ENCODE measurements around the gene CCDC136.

CCDC136 gene

DNA sequence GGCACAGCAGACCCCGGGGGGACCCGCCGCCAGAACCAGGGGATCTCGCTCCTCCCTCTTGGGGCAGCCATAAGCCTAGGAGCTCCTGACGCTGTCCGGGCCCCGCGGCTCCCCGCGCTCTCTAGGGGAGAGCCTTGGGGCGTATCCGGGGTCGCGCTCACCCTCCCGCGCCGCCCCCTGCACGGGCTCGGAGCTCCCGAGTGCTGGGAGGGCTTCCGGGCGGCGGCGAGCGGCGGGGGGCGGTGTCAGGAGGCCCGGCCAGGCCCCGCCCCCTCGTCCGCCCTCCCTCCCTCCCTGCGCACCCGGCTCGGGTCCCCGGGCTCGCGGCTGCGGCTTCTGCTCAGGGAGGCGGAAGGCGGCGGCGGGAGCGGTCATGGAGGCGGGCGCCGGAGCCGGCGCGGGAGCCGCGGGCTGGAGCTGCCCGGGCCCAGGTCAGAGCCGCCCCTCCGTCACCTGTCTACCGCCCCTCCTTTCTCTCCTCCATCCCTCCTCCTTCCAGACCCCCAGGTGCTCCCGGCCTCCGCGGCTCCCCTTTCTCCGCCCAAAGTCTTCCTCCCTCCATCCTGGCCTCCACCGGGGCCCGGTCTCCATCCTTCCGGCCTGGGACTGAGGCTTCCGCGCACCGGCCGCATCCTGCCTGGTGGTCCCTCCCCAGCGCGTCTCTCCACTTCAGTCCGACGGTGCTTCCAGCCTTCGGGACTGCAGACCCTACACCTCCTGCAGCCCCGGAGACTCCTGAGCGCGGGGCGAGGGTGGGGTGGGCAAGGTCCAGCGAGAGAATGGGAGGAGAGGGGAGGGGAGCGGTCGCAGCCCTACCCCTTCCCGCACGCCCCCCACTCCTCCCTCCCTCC is at the start of gene CCDC136:
Gene CCDC136 (plus strand): TSS at position 848 of the 851 bp plus-strand sequence. CDS start 444 bp downstream, outside the sequence.
- DNase-seq = no peak

DNA sequence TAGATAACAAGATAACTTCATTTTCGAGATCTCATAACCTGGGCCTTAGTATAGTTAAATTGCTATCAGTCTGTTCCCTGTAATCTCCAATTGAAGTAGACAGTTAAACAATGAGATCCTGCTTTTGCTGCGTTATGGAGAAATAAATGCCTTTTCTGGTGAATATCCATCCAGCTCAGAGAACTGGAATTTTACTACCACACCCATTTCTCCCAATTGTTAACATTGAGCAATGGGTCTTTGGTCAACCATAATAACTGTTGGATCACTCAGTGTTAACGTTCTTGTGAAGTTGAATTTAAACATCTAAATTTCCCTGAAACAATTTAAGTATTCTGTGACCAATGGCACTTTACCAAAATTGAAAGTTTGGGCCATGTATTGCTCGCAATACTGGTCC is 49.6 kb upstream of the CCDC136 start:
- no peak for DNase-seq

GRCh38 chr7:128743112-128743772 is 48.5 kb upstream of the CCDC136 start:
- no peak for DNase-seq

- DNase-seq = no peak
These were observed 47.3 kb upstream of the CCDC136 start for GRCh38 chr7:128744366-128744905.

- DNase-seq = no peak
These were observed 46.1 kb upstream of the CCDC136 start for GRCh38 chr7:128745706-128746105.

GRCh38 chr7:128747327-128748079 is 44.3 kb upstream of the CCDC136 start:
- DNase-seq = no peak

- no peak for DNase-seq
These were observed 39.5 kb upstream of the CCDC136 start for GRCh38 chr7:128752251-128752650.

DNA sequence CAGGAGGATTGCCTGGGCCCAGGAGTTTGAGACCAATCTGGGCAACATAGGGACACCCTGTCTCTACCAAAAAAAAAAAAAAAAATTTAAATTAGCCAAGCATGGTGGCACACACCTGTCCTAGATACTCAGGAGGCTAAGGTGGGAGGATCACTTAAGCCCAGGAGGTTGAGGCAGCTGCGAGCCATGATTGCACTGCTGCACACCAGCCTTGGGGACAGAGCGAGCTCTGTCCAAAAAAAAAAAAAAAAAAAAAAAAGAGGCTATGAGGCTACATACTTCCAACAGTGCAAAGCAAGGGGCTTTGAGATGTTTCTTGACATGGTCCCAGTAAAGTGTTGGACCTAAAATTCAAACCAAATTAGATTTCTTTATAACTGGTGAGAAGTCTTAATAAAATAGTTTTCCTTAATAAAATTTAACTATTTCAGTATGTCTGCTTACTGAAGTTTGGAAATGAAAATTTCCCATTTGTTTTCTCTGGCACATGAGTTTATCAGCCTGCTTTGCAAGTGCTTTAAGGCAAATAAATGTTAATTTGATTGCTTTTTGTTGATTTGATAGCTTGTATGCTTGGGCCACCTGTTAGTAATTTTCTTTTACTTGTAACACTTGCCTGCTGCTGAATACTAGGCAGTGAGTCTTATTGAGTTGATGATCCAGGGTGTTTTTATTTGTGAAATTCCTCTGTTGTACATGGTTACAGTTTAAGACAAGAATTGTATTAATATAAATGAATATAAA is 36.5 kb upstream of the CCDC136 start:
- no peak for DNase-seq

GRCh38 chr7:128755819-128756476 is 35.8 kb upstream of the CCDC136 start:
- DNase-seq = no peak

DNA sequence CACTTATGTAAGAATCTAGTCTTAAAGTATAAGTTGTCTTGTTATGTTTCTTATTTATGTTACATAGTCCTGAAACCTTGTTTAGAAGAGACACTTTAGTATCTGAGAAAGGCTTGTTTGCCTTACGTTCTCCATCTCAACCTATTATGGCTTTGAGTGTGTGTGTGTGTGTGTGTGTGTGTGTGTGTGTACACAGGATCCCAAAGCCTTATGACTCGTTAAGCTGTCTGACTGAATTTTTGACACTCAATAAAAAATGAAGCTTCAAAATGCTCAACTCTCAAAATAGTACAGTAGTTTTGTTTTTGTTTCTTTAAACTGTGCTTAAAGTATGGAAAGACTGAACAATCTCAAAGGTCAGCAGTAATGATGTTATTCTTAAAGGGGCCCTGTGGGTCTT is 34.6 kb upstream of the CCDC136 start:
- no peak for DNase-seq

DNA sequence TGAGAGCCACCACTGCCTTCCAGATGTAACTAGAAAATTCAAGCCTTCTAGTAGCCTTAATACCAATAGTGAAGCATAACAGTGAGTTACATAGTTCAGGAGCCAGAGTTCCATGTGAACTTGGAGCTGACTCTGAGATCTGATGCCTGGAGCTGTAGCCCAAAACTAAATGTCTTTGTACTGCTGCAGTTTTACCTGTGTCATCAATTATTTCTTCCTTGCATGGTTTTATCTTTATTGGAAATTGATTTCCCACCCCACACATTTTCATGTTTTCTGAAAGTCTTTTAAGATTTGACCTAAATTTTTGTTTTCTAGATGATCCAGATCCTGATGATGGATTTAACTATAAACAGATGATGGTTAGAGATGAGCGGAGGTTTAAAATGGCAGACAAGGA is 33.2 kb upstream of the CCDC136 start:
- no peak for DNase-seq

DNA sequence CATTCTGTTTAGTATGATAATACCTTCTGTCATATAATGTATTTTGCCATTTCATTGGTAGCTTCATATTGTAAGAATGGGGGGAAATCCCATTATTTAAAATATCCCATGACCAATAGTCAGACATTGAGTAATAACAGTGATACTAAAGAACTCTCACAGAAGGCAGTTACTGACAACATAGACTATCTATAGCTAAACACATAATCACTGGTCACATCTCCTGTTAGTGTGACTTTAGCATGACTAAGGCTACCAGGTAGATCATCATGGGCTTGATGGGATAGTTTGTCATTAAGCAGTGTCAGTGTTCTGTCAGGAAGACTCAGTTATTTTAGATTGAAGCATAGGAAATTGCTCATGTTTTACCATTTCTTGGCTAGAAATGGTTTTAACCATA is 32.5 kb upstream of the CCDC136 start:
- DNase-seq = no peak

DNA sequence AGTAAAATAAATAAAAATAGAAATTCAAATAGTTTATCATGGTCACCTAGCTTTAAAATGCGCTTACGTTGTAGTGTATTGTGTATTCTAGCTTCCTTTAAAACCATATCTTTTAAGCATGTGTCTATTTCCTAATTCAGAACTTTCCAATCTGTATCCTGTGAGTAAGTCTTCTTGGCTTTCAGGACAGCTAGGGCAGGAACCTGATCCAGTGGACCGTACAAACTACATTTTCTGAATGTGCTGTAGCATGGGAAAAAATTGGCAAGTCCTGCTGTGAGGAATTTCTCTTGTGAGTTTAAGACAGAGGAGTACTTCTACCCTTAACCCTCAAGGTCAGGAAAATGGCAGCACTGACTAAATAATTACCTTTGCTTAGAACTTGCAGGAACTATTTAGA is 28.2 kb upstream of the CCDC136 start:
- DNase-seq = no peak

DNA sequence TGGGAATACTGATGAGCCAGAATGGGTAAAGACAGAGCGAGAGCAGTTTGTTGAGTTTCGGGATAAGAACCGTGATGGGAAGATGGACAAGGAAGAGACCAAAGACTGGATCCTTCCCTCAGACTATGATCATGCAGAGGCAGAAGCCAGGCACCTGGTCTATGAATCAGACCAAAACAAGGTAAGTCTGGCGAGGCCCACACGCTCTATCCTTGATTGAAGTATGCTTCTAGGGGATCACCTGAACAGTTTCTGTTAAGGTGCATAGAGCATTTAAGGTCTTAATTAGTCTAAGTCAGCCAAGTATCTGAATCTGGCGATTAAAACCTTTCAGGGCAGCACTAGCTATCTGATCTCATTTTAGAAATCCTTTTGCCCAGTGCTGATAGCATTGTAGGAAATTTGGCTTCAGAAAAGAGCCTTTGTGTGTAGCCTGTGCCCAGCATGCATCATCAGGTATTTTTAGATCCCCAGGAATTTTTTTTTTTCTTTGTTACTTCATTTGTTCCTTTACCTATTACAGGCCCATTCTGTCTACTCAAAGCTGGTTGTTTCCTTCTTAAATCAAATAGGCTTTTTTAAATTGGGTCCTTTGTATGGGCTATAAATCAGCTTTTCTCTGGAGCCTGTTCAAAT is 24.2 kb upstream of the CCDC136 start:
- no peak for DNase-seq

DNA sequence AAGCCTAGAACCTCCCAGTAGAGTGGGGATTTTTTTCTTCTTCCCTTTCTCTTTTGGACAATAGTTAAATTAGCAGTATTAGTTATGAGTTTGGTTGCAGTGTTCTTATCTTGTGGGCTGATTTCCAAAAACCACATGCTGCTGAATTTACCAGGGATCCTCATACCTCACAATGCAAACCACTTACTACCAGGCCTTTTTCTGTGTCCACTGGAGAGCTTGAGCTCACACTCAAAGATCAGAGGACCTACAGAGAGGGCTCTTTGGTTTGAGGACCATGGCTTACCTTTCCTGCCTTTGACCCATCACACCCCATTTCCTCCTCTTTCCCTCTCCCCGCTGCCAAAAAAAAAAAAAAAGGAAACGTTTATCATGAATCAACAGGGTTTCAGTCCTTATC is 21.5 kb upstream of the CCDC136 start:
- no peak for DNase-seq

DNA sequence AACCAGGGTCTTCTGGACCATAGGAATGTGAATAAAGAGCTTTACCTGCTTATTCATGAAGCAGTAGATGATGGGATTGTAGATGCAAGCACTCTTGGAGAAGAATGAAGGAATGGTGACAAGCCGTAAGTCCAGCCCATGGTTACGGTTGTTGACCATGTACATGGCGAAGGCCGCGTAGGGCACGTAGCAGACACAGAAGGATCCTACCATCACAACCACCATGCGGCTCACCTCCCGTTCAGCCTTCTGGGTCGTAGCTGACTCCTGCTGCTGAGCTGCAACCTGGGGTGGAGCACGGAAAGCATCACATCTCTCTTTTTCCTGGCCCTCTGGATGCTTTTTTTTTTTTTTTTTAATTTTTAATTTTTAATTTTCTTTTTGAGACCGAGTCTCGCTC is 18.2 kb upstream of the CCDC136 start:
- DNase-seq = no peak

GRCh38 chr7:128774029-128774689 is 17.6 kb upstream of the CCDC136 start:
- no peak for DNase-seq

DNA sequence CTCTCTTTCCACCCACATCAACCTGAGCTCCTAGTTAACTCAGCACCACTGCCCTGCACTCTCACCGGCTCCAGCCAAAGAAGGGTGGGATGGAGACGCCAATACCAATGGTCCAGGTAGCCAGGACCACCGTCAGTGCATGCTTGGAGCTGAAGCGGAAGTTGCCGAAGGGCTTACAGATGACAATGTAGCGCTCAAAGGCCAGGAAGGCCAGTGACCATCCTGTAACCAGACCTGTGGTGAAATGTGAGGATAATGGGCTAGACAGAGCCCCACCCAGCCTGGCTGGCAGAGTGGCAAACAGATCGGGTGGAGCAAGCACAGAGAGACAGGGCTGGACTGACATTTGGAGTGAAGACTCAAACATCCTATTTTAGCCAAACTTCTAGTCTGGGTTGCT is 16.8 kb upstream of the CCDC136 start:
- DNase-seq = no peak

DNA sequence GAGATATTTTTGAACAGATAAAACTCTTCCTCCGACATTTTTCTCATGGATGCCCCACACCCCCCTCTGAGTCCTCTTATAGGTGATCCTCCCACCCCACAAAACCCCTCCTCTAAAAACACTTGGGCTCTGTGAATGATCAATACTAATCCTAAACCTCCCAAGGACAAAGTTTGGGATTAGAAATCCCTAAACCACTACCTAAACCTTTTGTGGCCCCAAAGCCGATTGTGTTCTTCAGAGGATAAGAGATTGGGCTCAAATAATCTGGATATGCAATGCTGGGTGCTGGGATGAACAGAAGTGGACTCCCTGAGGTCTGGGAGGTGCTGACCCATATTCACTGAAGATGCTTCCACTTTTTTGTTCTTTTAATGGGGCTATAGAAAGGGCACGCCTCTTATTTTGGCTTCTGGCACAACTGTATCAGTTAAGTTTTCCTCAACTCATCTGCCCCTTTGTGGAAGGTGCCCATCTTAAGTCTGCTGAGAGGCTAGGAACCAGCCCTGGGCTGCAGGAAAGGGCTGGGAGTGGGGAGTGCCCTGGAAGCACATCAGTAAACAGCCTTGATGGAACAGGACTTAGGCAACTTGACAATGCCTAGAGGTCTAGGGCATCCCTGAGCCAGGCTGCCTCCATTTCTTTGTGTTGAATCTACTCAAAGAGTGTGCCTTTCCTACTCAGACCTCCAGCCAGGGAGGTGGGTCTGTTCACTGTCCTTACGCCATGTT is 15.9 kb upstream of the CCDC136 start, which contains the start of gene OPN1SW:
Gene OPN1SW (minus strand): TSS at position 51 of the 731 bp plus-strand sequence. CDS start 13 bp downstream, at position 38.
- DNase-seq = no peak

Measured in NCI-H1417 treated with DMSO at 0.1 percent for 48 hours (cell line).